Measurements from ENCODE around the gene MYMK.

Gene MYMK

GRCh38 chr9:133518706-133519449, 5.9 kb downstream of the MYMK start:
- DNase-seq (ENCODE audit: low read depth): no peak

DNA sequence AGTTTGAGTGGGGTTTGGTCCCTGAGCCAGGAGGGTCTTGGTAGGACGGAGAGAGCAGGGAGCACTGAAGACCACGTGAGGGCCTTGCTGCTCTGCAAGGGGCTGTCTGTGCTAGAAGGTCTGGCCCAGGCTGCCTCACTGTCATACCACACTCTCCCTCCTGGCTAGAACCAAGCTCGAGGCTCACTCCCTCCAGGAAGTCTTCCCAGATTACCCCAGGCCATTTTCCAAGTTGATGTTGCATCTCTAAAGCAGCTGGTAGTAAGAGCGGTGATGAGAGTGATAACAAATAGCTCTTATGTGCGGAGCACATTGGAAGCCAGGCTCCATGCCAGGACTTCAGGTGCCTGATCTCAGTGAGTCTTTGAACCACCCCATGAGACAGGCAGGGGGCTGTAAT, 6.6 kb downstream of the MYMK start:
- DNase-seq (ENCODE audit: low read depth): no peak

DNA sequence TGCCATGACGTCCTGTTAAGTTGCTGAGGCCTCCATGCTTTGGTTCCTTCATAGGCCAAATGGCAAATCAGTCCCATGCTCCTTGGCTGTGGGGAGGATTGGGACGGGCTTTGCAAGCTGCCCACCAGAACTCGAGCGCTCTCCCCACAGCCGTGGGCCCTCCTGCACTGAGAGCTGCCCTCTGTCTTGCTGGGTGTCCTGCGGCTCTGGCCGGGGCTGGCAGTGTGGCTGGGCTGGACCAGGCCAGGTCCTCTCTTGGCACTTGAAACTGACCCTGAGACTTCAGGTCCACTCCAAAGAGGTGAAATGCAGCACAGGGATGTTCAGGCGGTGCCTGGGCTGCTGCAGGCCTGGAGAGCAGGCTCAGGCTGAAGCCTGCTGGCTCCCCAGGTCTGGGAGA, 7.0 kb downstream of the MYMK start:
- DNase-seq (ENCODE audit: low read depth): no peak

DNA sequence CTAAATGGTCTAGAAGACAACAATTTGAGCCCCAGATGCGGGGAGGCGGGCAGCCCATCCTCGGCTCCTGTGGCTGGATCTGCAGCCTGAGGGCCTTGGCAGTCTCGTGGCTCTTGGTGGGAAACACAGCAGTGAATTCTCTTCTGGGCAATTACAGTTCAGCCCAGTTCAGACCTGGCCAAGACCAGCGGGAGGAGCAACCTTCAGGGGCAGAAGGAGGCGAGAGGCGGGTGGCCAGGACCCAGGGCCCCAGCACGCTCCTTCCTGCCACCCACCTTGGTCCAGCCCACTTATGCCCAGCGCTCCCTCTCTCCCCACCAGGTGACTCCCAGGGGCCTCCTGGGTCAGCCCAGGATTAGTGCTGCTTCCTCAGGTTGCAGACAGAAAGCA, 7.8 kb downstream of the MYMK start:
- no peak for DNase-seq (ENCODE audit: low read depth)

GRCh38 chr9:133516256-133516960, 8.4 kb downstream of the MYMK start:
- no peak for DNase-seq (ENCODE audit: low read depth)

DNA sequence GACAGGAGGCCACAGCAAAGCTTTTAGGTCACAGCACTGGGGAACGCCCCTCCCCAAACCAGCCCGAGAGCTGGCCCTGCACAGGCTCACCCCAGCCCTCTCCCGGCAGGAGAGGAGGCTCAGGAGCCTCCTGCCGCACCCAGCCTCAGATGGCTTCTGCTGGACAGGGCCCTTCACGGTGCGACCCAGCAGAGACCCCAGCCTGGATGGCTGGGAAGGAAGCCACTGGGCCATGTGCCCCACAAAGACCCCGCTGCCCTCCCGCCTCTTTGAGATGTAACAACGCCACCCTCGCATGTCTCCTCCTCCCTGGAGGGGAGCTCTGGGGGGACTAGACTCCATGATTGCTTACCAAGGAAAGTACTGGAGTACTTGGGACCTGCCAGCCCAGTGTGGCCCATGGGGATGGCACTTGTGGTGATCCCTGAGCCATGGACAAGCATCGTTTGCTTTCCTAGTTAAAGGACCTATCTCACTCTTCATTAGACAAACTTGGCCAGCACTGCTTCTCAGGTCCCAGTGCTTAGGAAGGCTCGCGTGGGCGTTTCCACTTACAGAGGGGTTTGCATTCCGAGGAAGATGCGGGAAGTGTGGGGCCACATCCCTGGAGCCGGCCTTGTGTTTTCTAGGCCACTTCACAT, 9.0 kb downstream of the MYMK start:
- no peak for DNase-seq (ENCODE audit: low read depth)

- no peak for DNase-seq (ENCODE audit: low read depth)
Measured at GRCh38 chr9:133515240-133515610, 9.5 kb downstream of the MYMK start.

DNA sequence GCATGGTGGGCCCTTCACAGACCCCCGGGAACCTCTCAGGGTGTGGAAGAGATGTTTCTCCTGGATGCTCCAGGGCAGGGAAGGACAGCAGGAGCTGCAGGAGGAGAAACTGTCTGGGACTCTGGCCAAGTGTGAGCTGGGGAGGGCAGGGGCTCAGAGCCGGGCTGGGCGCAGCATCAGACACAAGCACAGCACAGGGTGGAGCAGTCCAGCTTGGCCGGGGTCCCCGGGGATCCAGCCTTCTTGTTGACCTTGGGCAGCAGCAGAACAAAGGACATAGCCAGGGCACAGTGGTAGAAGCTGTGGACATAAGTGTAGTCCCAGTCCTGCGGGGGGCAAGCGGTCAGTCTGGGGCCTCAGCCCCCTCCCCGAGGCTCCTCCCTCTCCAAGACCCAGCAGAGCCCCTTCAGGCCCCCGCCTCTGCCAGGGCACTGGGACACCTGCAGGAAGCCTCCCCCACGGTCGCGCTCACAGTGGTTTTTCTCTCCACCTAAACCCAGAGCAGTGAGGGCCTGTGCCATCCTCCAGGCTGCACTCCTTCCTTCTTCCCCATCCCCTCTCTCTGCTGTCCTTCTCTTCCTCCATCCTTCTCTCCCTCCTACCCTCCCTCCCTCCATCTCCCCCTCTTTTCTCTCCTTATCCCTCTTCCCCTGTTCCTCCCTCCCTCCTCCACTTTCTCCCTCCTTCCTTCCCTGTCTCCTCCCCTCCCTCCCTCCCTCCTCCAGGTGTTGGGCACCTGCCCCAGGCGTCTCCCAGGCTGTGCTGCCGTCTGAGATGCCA, 10.1 kb downstream of the MYMK start:
- no peak for DNase-seq (ENCODE audit: low read depth)

DNA sequence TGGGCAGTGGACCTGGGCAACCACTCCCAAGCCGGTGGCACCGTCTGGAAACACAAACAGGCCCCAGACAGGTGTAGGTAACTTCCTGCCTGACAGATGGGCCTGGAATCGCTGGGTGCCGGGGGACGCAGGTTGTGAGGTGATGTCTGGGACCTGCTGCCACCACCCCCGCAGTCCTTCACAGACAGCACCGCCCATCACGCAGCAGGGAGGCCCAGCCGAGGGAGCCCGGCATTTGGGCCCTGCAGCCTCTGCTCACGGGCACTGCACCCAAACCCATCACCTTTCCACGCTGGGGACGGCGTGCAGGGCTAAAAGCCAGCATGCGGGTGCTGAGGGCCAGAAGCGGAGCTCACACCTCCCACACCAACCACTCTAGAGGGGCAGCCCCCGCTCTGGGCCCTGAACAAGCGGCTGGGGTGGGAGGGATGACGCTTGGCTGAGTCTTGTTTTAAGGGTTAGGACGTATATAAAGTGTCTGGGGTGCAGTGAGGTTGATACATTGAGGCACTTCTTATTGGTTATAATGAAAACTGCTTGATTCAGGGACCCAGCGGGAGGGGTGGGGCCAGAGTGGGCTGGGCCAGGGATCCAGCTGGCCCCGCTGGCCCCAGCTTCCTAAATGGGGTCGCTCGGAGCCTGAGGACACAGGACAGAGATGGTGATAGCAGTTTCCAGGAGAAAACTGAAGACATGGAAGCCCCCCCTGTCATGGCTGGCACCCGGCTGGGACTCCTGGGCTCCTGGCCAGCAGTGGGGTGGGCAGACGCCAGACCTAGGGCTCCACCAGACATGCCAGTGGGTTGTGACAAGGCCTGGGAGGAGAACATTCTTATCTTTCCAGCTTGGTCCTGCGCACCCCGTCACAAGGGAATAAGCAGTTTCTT, 11.3 kb downstream of the MYMK start:
- no peak for DNase-seq (ENCODE audit: low read depth)

- no peak for DNase-seq (ENCODE audit: low read depth)
Measured at GRCh38 chr9:133512253-133513213, 12.2 kb downstream of the MYMK start.

DNA sequence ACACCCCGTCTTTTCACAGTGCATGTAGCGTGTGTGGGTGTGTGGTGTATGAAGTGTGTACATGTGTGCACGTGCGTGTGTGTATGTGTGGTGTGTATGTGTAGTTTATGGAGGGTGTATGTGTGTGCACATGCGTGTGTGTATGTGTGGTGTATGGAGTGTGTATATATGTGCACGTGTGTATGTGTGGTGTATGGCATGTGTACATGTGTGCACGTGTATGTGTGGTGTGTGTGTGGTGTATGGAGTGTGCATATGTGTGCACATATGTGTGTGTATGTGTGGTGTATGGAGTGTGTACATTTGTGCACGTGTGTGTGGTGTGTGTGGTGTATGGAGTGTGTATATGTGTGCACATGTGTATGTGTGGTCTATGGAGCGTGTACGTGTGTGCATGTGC, 13.2 kb downstream of the MYMK start:
- DNase-seq (ENCODE audit: low read depth): no peak

DNA sequence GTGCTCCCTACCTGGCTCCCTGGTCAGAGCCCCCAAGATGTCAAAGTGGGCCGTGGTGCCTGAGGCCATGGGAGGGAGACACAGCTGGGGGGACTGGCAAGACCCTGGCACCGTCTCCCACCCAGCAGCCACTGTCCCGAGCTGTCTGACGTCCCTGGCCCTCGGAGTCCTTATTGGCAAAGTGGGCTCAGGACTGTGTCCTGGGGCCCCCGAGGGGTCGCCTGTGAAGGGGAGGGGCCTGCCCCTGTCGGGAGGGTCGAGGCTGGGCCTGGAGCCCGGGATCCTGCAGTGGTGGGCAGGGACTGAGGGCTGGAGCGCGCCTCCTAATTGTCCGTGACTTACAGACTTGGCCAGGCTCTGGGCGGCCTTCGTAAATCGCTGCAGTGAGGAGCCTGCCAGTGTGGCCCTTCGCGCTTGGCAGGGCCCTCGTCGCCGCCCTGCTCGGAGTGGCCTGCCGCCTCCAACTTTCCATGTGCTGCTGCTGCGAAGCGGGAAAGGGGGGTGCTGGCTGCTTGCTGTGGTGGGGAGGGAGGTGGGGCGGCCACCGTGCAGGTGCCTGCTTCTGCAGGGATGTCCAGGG, 13.7 kb downstream of the MYMK start:
- DNase-seq (ENCODE audit: low read depth): no peak

DNA sequence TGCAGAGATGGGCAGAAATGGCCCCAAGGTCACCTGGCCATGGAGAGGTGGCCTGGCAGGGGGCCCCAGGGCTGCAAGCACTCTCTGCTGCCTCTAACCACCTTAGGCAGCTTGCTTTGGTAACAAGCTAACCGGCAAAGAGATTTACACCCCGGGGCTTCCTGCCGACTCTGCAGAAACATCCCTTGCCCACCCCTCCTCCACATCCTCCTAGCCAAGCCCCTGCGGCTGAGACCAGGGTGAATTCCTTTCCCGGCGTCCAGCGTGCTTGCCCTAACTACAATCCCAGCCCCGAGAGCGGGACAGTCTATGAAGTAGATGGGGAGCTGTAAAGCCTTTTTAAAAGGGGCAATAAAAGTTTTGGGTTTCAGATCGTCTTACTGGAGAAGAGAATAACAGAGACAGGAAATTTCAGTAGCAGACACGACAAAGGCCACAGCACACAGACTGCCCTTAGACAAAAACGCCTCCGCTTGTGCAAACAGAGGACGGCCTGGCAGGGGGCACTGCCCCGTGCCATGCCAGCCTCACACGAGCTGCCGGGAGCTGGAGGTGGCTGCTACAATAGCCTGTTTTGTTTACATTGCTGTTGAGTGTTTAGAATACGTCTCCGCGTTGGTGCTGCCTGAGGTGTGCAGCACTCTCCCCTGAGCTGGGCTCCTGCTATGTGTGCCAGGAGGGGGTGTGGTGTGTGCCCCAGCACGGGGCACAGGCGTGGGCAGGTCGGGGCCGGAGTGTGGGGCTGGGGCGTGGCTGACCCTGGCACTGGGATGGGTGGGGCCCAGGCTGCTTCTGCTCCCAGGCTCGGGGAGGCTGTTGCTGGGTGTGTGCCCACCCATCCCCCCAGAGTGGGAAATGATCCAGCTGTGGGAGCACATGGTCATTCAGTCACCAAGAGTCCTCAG, 15.3 kb downstream of the MYMK start:
- no peak for DNase-seq (ENCODE audit: low read depth)

DNA sequence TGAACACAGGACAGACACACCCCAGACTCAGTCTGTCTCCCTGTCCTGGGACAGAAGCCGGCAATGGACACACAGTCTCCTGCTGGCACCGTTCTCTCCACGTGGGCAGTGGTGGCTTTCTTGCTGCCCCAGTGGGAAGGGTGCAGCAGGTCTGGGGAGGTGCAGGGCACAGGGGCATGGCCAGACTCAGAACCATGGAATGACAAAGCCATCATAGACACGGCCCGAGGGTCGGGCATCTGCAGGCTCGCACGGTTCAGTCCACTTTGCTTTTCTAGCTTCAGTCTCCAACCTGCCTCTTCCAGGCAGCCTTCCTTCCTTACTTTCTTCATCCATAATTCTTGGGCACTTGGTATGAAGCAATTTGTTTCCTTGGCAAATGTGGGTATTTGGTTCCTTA, 16.7 kb downstream of the MYMK start:
- DNase-seq (ENCODE audit: low read depth): no peak

- DNase-seq (ENCODE audit: low read depth): no peak
Measured at GRCh38 chr9:133507246-133507965, 17.4 kb downstream of the MYMK start.

- DNase-seq (ENCODE audit: low read depth): no peak
Measured at GRCh38 chr9:133506653-133507038, 18.1 kb downstream of the MYMK start.

- DNase-seq (ENCODE audit: low read depth): no peak
Measured at GRCh38 chr9:133505901-133506652, 18.7 kb downstream of the MYMK start.

Data from T follicular helper cell (primary cell).